ENCODE measurements around the gene SRPK2. TPM values are rescaled to one million over a fixed set of nuclear protein-coding genes. Genes with fewer than 3 reads are reported as not detected.
A peak's percentile ranks its signal among the peaks of the same experiment; 100 is the strongest.

SRPK2 gene
- total and polyA plus RNA-seq, 8 donors: 7.6 to 109 (median 24.4) TPM

- intact Hi-C loops (cut with DNase I; ENCODE audit: low total_unique reads): no loop called here
- 70 to 81% (median 79%) methylated on average over 8 of the region's 8 CpGs for WGBS, 5 donors
- H3K27ac ChIP-seq: no peak overlapping the region
Observed at GRCh38 chr7:105122619-105123018, 266.1 kb downstream of the SRPK2 start.

GRCh38 chr7:105118612-105119600, 269.8 kb downstream of the SRPK2 start:
- intact Hi-C loops (cut with DNase I; ENCODE audit: low total_unique reads): no loop called here
- H3K4me3 ChIP-seq: no peak overlapping the region
- no peak for DNase-seq
- no peaks in the 10 kb centered on the region for H3K27me3 ChIP-seq
- peaks cover 2 to 50% (median 37%) of the 10 kb centered on the region in 4 donors for H3K36me3 ChIP-seq
- no peak overlapping the region for H3K27ac ChIP-seq
- peaks cover 0 to 18% (median 6%) of the 10 kb centered on the region in 4 donors for H3K4me1 ChIP-seq
- no peaks in the 10 kb centered on the region for H3K9me3 ChIP-seq
- 70 to 77% (median 77%) methylated on average over 9 of the region's 9 CpGs for WGBS, 5 donors
- TF ChIP-seq EP300 (IDR thresholded peaks at IDR 0.05) (no peak), POLR2A (IDR thresholded peaks at IDR 0.05) (no peak), POLR2AphosphoS5 (IDR thresholded peaks at IDR 0.05) (no peak), CTCF (IDR thresholded peaks at IDR 0.05) (no peak)

More at GRCh38 chr7:105122619-105123018, 266.1 kb downstream of the SRPK2 start:
- Histone ChIP-seq H3K9me3 (no peaks in the 10 kb centered on the region), H3K4me3 (no peak overlapping the region), H3K36me3 (peaks cover 13 to 43% (median 40%) of the 10 kb centered on the region in 4 donors), H3K4me1 (peaks cover 0 to 10% (median 4%) of the 10 kb centered on the region in 4 donors), H3K27me3 (no peaks in the 10 kb centered on the region)
- TF ChIP-seq CTCF (IDR thresholded peaks at IDR 0.05) (no peak), POLR2AphosphoS5 (IDR thresholded peaks at IDR 0.05) (no peak), EP300 (IDR thresholded peaks at IDR 0.05) (no peak), POLR2A (IDR thresholded peaks at IDR 0.05) (no peak)
- DNase-seq: no peak

GRCh38 chr7:105112440-105113418, 276.0 kb downstream of the SRPK2 start:
- peak; percentile 30 to 67 for DNase-seq

GRCh38 chr7:105107458-105107857, 281.3 kb downstream of the SRPK2 start:
- no peak for DNase-seq
- intact Hi-C loops (cut with DNase I; ENCODE audit: low total_unique reads): no loop called here
- TF ChIP-seq CTCF (IDR thresholded peaks at IDR 0.05) (no peak), POLR2A (IDR thresholded peaks at IDR 0.05) (no peak), EP300 (IDR thresholded peaks at IDR 0.05) (no peak), POLR2AphosphoS5 (IDR thresholded peaks at IDR 0.05) (no peak)
- Histone ChIP-seq H3K36me3 (peaks cover 50 to 100% (median 93%) of the 10 kb centered on the region in 4 donors), H3K27me3 (no peaks in the 10 kb centered on the region), H3K9me3 (no peaks in the 10 kb centered on the region), H3K27ac (no peak overlapping the region), H3K4me1 (peaks cover 6 to 47% (median 20%) of the 10 kb centered on the region in 4 donors), H3K4me3 (no peak overlapping the region)
- 88 to 92% (median 91%) methylated on average over 9 of the region's 9 CpGs for WGBS, 5 donors

More at GRCh38 chr7:105112440-105113418, 276.0 kb downstream of the SRPK2 start:
- WGBS, 5 donors: 69 to 79% (median 74%) methylated on average over 11 of the region's 11 CpGs
- TF ChIP-seq POLR2A (IDR thresholded peaks at IDR 0.05) (no peak), POLR2AphosphoS5 (IDR thresholded peaks at IDR 0.05) (peak in 1 of 3 donors; percentile 56)
- Histone ChIP-seq H3K4me1 (peaks cover 12 to 47% (median 22%) of the 10 kb centered on the region in 4 donors), H3K27me3 (no peaks in the 10 kb centered on the region), H3K9me3 (no peaks in the 10 kb centered on the region), H3K4me3 (no peak overlapping the region), H3K36me3 (peaks cover 39 to 98% (median 87%) of the 10 kb centered on the region in 4 donors), H3K27ac (peak overlapping the region in 4 of 5 donors; percentile 17 to 54 (median 38))
- intact Hi-C loops (cut with DNase I; ENCODE audit: low total_unique reads): no loop called here
